HG03159 (cell line): ENCODE results near the gene PNPLA1.

ENCODE experiments used
- ATAC-seq: cut with Tn5 transposase; IDR thresholded peaks from one replicate; pipeline ENCODE4 v1.9.1; 2021; ENCODE audit warnings: mild to moderate bottlenecking, moderate library complexity; ENCODE audit not compliant: unreplicated experiment

The PNPLA1 gene

DNA sequence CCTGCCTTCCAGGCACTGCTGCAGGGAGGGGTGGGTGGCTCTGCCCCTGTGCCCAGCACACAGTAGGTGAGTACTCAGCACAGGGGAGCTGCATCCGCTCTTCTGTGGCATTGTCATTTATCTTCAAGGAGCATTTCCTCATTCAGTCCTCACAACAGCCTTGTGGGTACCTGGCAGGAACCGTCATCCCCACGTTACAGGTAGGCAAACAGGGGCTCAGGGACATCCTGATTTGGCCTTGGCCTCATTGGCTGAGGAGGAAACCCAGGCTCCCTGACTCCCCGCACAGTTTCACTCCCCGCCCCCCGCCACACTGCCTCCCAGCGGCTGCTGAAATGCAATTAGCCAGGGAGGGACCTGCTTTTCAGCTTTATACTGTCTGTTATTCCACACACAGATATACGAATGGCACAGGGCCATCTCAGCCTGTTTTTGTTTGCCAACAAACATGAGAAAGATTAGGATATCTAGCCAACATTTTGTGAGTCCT lies 24.2 kb upstream of the PNPLA1 start:
- no peak for ATAC-seq

DNA sequence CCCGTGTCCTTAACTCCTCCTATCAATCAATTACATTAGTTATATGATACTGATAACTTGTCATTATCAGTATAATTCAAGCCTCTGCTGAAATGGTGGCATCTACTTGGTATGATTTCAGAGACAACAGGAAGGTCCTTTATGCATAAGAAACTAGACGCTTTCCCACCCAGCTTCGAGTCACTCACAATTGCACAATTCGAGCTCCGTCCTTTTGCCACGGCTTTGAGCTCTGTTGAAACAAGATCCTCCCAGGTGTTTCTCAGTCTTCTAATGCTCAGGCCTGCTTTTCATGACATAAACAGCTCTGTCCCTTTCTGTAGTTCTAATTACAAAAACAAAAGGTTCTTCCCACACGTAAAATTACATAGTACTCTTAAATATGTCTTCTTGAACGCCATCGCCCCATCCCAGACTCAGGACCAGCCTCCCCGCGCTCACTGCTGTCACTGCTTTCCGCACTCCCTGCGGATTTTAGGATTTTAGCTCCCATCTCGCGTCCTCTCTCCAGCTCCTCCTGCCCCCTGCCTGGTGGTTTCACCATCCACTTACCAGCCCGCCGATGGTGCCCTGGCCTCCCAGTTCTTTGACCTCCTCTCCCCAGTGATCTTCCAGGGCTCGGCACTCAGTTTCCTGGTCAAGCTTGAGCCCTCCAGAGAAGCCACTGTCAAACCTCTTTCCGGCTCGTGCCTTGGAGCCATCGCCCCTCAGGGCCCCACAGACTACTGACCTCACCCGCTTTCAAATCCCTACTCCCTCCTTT lies 23.2 kb upstream of the PNPLA1 start:
- ATAC-seq, result no peak

DNA sequence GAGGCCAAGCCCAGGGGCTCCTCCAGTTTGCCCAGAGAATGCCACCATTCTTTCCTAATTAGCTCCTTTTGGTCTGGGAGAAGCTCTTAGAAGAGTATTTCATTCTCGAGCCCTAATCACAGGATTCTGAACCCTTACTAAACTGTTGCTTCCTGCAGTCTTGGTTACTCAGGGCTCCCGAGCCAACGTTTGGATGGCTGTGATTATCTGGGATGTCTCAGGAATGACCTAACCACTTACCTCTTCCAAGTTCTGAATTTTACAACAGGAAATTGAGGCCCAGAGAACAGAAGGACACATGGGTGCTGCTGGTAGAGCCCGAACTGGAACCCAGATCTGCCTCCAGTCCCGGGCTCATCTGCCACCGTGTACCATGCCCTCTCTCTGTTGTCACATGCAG lies 22.2 kb upstream of the PNPLA1 start:
- no peak for ATAC-seq

DNA sequence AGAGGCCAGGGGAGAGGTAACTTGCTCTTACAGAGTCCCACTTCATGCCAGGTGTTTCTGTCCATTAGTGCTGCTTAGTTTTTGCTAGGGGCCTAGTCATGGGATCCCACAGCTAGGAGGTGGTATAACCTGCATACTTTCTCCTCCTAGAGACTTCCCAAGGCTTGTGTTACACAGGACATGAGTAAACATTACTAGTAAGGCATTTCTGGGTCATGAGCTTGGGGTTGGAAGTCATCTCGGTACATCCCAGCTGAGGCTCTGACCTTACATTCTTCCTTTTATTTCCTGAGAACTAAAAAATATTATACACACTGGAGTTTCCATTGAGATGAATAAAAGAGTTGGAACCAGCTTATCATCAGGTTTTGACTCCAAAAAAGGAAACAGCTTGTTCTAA lies 20.9 kb upstream of the PNPLA1 start:
- ATAC-seq, result no peak

DNA sequence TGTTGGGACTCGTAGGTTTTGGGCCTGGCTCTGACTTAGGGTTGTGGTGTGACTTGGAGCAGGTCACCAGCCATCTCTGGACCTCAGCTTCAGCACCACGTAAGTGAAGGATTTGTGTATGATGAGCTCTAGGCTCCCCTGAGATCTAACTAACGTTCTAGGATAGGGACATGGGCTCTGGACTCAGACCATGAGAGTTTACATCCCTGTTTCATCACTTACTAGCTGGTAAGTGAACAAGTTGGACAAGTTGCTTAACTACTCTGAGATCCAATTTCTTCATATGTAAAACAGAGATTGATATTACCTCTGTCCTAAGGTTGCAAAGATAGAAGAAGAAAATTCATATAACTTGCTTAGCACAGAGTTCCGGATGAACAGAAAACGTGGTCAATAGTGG lies 20.3 kb upstream of the PNPLA1 start:
- no peak for ATAC-seq

DNA sequence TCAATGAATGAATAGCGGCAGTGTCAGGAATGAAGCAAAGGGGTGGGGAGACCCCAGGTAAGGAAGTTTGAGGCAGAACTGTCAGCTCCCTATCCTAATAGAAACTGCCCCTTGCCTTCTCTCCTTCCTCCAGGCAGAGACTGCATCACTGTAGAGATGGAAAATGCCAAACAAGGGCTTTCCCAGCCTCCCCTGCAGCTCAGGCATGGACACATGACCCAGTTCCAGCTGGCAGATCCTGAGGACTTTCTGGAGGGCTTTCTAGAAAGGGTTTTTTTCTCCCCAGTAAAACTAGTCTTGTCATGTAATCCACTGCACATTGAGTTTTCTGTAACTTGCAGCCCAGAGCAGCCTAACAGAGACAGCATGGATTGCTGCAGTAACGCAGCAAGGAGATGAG lies 17.9 kb upstream of the PNPLA1 start:
- no peak for ATAC-seq

DNA sequence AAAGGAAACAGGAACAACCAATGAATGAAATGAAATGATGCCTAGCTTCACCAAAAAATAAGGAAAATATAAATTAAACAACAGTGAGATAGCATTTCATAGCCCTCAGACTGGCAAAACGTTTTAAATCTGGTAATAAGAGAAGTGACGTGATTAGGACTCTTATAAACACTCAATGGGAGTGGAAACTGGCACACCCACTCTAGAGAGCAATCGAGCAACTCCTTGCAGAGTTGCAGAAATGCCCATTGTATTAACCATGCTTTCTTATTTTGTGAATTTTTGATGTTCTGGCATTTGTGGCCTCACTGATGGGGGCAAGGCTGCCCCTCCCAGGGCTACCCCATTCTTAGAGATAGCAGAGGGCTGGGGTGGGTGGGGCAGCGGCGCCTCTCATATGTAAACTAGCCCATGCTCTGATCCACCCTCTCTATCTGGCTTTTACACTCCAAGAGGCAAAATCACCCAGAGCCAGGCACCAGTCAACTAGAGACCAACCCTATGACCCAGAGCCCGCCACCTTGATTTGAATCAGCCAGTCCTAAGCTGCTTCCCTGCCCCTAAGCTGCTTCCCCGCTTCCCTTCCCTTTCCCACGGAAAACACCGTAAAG lies 6.4 kb upstream of the PNPLA1 start:
- no peak for ATAC-seq

DNA sequence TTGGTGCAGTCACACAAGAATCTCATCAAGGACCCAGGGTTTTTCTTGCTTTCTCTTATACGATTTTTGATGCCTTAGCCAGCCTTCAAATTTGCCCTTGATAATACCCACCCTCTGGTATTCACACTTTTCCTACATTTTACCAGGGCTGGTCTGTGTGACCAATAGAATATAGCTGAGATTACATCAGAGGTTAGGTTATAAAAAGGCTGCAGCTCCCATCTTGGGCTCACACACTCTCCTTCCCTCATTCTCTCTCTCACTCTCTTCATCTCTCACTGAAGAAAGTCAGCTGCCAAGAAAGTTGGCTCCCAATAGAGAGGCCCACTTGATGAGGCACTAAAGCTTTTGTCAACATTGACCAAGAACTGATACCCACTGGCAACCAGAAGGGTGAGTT lies 4.1 kb upstream of the PNPLA1 start:
- ATAC-seq, result no peak

DNA sequence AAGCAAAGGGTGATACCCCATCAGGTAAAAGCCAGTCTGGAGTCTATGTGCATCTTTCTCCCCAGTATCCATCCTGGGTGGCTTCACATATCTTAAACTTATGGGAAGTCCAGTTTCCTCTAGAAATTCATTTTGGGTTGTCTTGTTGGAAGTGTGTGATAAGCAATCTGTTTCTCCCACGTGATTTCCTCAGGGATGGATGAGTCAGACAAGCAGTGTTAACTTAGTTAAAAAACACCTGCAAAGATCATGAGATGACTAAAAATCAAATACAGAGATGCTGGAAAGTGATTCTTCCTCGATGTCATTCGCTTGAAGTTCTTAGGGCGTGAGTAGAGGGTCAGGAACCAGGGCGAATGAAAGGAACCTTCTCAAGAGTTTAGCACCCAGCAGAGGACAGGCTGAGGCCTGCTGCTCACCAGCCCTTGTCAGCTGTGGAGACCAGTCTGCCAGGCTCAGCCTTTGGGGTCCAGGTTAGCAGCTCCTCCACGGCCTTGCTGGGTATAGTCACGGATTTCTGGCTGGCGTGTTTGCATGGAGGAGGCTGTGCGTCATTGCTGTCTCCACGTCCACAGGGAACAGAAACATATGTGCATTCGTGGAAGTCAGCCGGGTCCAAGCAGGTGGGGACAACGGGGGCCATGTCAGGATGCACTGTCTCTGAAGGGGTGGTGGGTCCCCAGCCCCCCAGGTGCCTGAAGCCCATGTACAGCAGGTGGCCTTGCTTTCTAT lies 2.8 kb upstream of the PNPLA1 start:
- ATAC-seq, result no peak

DNA sequence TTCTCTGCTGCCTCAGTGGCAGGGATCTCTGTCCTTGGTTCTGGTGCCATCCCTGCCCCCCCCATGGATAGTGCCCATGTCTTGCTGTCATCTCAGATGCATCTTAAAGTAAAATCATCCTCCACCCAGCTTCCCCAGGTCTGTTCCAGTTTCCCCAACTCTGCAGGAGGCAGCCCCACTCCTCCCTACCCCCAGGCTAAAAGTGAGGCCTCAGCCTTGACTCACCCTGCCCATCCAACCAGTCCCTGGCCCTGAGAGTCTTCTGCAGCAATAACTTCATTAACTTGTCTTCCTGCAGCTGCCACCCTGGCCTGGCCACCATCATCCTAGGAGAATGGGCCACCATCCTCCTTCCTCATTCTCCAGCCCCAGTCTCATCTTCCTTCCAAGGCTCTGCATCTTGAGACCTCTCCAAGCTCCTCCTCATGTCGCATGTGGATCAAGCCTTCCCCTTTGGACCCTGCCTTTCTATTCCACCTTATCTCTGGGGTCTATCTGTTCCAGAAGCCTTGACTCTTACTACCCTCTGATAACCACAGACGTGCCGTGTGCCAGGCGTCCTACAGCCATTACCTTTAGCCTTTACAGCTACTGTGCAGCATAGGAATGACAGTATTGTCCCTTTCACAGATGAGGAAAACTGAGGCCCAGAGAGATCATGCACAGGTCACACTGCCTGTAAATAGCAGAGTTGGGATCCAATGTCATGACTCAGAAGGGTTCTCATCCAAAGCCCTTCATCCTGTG lies 2.0 kb upstream of the PNPLA1 start:
- ATAC-seq, result no peak

DNA sequence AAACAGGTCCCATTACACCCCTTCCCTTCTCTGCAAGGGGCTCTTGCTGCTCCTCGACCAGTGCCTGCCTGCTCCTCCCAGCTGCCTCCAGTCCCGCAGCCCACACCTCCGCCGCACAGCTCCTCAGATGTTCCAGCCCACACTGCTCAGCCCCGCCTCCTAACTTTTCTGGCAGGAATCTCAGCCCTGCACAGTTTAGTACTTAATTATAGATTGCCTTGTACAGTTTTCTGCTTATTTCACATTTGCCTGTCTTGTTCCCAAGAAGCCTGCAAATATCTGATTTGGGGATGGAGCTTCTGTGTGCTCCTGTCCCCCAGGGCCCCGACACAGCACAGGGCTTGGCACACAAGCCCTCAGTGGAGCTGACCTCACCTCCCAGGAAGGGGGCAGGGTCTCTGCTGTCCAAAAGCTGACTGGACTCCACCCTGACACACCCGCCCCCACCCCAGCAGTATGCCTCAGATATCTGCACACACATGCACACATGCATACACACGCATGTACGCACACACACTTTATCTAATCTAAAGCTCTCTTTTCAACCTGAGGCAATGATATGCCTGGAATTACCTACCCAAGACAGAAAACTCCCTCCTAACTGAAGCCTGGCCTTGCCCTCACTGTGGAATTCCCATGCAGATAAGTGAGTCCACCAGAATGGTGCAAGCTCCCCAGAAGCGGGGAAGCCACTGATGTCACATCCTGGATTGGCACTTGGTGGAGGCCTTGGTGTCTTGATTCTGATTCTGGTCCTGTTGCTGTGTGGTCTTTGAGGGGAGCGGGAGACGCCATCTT lies 1.2 kb upstream of the PNPLA1 start:
- ATAC-seq, result no peak

DNA sequence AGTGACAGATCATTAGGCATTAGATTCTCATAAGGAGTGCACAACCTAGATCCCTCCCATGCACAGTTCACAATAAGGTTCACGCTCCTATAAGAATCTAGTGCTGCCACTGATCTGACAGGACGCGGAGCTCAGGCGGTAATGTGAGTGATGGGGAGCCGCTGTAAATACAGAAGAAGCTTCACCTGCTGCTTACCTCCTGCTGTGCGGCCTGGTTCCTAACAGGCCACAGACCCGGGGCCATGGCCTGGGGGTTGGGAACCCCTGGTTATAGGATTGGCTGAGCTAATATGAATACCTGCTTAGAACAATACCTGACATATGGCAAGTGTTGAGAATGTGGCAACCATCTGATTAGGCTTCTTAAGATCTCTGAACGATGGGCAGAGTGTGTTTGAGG lies 2.4 kb downstream of the PNPLA1 start:
- no peak for ATAC-seq

DNA sequence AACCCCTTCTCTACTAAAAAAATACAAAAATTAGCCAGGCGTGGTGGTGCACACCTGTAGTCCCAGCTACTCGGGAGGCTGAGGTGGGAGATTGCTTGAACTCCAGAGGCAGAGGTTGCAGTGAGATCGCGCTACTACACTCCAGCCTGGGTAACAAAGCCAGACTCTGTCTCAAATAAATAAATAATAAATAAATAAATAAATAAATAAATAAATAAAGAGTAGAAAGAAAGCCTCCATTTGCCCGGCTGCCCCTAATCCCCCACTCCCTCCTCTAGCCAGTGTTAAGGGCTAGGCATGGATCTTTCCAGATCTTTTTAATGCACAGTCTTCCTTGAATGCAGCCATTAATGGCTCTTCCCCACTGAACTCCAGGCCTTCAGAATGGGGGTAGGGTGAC lies 3.2 kb downstream of the PNPLA1 start:
- no peak for ATAC-seq

DNA sequence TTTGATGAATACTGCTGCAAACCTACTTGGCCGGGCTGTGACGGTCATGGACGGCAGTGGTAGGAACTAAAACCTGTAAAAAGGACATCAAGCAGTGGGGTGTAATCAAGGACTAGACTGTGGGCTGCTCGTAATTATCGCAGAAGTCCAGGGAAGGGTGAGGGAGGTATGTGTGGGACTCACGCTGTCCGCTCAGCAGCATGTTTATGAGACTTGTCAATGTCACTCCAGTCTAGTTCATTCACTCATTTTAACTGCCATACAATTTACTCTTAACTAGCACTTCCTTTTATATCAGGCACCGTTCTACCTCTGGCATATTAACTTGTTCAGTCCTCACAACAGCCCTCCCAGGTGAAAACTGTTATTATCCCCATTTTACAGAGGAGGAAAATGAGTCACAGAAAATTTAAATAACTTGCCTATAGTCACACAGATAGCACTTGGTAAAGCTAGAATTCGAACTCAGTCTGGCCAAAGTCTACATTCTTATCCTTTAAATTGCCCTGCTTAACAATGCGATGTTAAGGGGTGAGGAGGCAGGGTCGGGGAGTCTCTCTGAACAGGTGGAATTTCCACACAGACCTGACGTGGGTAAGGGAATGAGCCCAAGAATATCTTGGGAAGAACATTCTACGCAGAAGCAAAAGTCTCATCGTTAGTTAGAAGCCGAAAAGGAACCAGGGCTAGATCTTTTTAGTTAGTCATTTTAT lies 4.1 kb downstream of the PNPLA1 start:
- no peak for ATAC-seq

DNA sequence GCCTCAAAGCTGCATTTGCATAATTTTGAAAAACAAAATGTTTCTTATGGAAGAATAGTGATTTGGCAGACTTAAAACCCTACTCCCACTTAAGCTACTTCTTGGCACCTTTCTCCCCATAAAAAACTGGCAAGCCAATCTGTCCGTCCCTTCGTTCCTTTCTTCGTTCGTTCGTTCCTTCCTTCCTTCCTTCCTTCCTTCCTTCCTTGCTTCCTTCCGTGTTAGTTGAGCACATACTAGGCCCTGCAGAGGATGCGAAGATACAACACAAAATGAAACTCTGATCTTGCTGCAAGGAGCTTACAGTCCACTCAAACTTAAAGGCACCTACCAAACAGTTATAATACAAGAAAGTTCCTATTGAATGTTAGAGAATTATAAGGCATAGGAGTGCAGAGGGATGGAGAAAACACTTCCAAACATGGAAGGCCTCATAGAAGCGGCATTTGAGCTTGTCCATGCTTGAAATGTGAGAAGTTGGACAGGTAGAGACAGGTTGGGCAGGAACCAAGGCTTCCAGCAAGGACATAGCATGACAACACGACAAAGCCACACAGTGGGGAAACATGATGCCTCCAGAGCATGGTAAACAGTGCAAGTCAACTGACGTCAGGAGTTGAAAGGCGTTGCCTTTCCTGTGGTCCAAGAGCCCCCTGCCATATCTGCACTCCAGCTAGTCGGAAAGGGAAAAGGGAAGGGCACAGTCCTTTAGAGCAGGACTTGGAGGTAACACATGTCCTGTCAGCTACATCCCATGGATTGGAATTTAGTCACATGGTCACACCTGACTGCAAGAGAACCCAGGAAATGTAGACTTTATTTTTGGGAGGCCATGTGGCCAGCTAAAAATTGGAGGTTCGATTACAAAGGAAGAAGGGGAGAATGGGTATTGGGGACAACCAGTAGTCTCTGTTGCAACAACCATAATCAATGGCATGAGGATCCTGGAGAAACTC lies 7.0 kb downstream of the PNPLA1 start:
- ATAC-seq, result no peak

DNA sequence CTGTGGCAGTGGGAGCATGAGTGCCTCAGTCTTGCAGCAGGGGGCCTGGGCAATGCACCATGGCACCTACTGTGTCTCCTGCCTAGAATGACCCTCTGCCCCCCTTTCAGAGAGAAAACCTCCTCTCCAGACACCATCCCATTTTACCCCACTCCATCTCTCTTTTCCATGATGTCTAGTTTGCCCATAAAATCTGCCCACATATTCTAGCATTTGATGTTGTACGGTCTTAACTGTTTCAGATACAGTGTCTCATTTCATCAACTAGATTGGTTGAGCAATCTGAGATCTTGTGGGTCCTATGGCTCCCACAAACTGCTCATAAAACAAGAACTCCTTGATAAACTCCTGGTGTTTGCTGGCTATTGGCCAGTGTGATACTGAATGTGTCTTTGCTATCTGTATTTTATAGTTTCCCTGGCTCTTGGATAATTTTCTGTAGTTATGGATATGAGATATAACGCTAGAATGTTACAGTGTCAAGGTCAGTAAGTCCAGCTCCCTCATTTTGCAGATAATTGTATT lies 8.1 kb downstream of the PNPLA1 start:
- no peak for ATAC-seq

DNA sequence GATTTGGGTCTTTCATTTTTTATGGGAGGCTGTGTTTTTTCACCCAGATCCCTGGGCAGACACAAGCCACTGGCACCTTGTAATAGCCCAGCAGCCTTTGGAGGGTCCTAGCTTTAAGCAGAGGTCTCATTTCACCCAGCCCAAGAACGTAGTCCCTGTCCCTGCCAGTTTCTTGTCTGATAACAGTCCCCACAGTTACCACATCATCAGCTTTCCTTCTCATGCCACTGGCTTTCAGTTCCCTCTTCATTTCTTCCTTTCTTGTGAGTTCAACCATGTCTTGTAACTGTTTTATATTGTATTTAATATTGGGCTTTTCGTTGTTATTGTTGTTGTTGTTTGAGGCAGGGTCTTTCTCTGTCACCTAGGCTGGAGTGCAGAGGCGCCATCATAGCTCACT lies 10.6 kb downstream of the PNPLA1 start:
- ATAC-seq, result no peak

DNA sequence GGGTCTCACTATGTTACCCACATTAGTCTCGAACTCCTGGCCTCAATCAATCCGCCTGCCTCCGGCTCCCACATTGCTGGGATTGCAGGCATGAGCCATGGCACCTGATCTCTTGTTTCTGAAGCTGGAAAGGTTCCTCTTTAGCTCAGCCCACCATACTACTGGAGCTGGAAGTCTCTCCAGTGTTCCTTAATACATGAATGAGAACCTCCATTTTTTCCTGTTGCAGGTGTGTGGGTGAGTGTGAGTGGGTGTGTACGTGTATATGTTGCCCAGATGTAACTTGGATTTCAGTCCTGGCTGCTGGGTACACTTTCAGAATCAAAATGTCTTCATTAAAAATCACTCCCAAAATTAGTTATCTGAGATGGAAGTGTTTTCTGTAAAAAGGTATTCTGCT lies 11.1 kb downstream of the PNPLA1 start:
- ATAC-seq, result no peak

DNA sequence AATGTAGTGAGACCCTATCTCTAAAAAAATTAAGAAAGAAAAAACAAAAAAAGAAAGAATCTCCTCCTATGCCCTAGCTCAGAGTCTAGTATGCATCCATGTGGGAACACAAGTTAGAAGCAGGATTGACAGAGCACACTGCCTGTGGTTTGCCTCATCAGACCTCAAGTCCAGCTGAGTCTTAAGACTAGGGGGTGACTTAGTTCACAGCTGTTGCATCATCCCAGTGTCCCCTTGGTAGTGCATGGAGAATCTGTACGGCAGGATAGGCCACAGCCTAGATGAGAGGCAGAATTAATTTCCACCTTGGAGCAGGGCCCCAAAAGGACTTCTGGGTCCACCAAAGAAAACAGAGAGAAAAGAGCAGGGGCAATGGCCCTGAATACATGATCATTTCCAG lies 13.7 kb downstream of the PNPLA1 start:
- ATAC-seq, result no peak
